H1 (cell line): ENCODE measurements around the gene TP63. TPM values are rescaled to one million over a fixed set of nuclear protein-coding genes. Genes with fewer than 3 reads are reported as not detected.

Experiments used
- CTCF ChIA-PET: fragments of 300-600 bp; sonication (Branson Sonifier 250); formaldehyde crosslinking; loops from one replicate; lab custom pipeline; 2021; ENCODE audit not compliant: partially characterized antibody; lab: Charles Lee
- POLR2A ChIA-PET: fragments of 300-600 bp; sonication (Branson Sonifier 250); formaldehyde crosslinking; loops from one replicate; lab custom pipeline; 2021; ENCODE audit warnings: inconsistent platforms; ENCODE audit not compliant: partially characterized antibody; lab: Charles Lee
- DNase-seq, 2 experiments: peaks; one replicate each; pipeline versions ENCODE4 v3.0.0 to v3.0.0-alpha.2; 2010 to 2022; ENCODE audit warnings: low spot score in 2 of 2, low read depth in 1 of 2, mixed read lengths in 1 of 2
- FAIRE-seq: peaks from 2 replicates; lab custom pipeline; 2011; peaks lifted over from hg19 to GRCh38; lab: Jason Lieb, UNC
- H2AFZ ChIP-seq: 2 replicates; pipeline ENCODE4 v1.8.1; 2012; ENCODE audit warnings: low read length, inconsistent platforms
- H2AK5ac ChIP-seq: 2 replicates; pipeline ENCODE4 v1.6.1; 2013; ENCODE audit warnings: low read depth, low read length
- H2BK120ac ChIP-seq: replicated peaks from 2 replicates; pipeline ENCODE3; 2013; ENCODE audit warnings: low read depth, low read length, inconsistent platforms
- H2BK12ac ChIP-seq: 2 replicates; pipeline ENCODE4 v1.6.1; 2013; ENCODE audit warnings: low read depth, low read length
- H2BK15ac ChIP-seq: 2 replicates; pipeline ENCODE4 v1.6.1; 2013; ENCODE audit warnings: low read length
- H2BK20ac ChIP-seq: 2 replicates; pipeline ENCODE4 v1.6.1; 2013; ENCODE audit warnings: low read length
- H2BK5ac ChIP-seq: 2 replicates; pipeline ENCODE4 v1.6.1; 2013; ENCODE audit warnings: low read depth, low read length
- H3K14ac ChIP-seq: 2 replicates; pipeline ENCODE4 v1.6.1; 2013; ENCODE audit warnings: inconsistent platforms; ENCODE audit not compliant: insufficient read length
- H3K18ac ChIP-seq: 2 replicates; pipeline ENCODE4 v1.6.1; 2013; ENCODE audit warnings: low read length; ENCODE audit errors: extremely low read depth
- H3K23ac ChIP-seq: 2 replicates; pipeline ENCODE4 v1.6.1; 2013; ENCODE audit warnings: inconsistent platforms; ENCODE audit not compliant: insufficient read length
- H3K23me2 ChIP-seq: 2 replicates; pipeline ENCODE4 v1.6.1; 2013; ENCODE audit warnings: low read depth, low read length
- H3K27ac ChIP-seq: 2 replicates; pipeline ENCODE4 v1.6.1; 2011; ENCODE audit warnings: low read depth, low read length, inconsistent platforms
- H3K27me3 ChIP-seq, 4 experiments: replicated peaks in 1 of 4; 1 replicate in 1 of 4; 2 replicates in 3 of 4; pipeline versions ENCODE4 v1.6.1 to v1.8.1; 2011 to 2013; ENCODE audit warnings: low read length in 3 of 4, mild to moderate bottlenecking in 3 of 4, inconsistent platforms in 2 of 4, mixed read lengths in 2 of 4, moderate library complexity in 1 of 4; ENCODE audit not compliant: control insufficient read depth in 3 of 4, insufficient read depth in 3 of 4; ENCODE audit errors: extremely low read depth in 1 of 4
- H3K36me3 ChIP-seq, 4 experiments: 2 replicates each; pipeline versions ENCODE4 v1.6.1 to v1.8.1; 2011 to 2013; ENCODE audit warnings: mild to moderate bottlenecking in 4 of 4, low read length in 3 of 4, moderate library complexity in 2 of 4, control low read depth in 1 of 4, inconsistent platforms in 1 of 4; ENCODE audit not compliant: insufficient read depth in 4 of 4, control insufficient read depth in 2 of 4
- H3K4ac ChIP-seq: replicated peaks from 2 replicates; pipeline ENCODE3; 2013; ENCODE audit warnings: low read length, low read depth, mixed read lengths, inconsistent platforms; ENCODE audit not compliant: insufficient read length
- H3K4me1 ChIP-seq, 4 experiments: replicated peaks in 1 of 4; 1 replicate in 1 of 4; 2 replicates in 3 of 4; pipeline versions ENCODE4 v1.6.1 to v1.8.1; 2011 to 2013; ENCODE audit warnings: low read length in 3 of 4, inconsistent platforms in 2 of 4, mixed read lengths in 1 of 4; ENCODE audit not compliant: insufficient read depth in 4 of 4, control insufficient read depth in 3 of 4
- H3K4me2 ChIP-seq, 2 experiments: 2 replicates each; pipeline versions ENCODE4 v1.6.1 to v1.8.1; 2011 to 2013; ENCODE audit warnings: low read depth in 2 of 2, low read length in 2 of 2, control low read depth in 1 of 2, inconsistent platforms in 1 of 2, mild to moderate bottlenecking in 1 of 2; ENCODE audit not compliant: insufficient read depth in 1 of 2
- H3K4me3 ChIP-seq, 4 experiments: fragments of 200-600, 300-600 bp in 1 of 4; sonication (generic), shearing (Covaris generic), sonication (Bioruptor Twin) in 1 of 4; 2 replicates each; pipeline versions ENCODE4 v1.5.1 to v1.8.1; 2011 to 2016; ENCODE audit warnings: low read length in 4 of 4, low read depth in 3 of 4, control low read depth in 2 of 4, inconsistent platforms in 2 of 4, mild to moderate bottlenecking in 2 of 4, mixed read lengths in 1 of 4, moderate library complexity in 1 of 4; ENCODE audit not compliant: insufficient read depth in 2 of 4; ENCODE audit errors: extremely low read depth in 1 of 4
- H3K56ac ChIP-seq: replicated peaks from 2 replicates; pipeline ENCODE3; 2013; ENCODE audit warnings: low read depth, mild to moderate bottlenecking, mixed read lengths, low read length, inconsistent platforms; ENCODE audit not compliant: insufficient read length
- H3K79me1 ChIP-seq: 2 replicates; pipeline ENCODE4 v1.6.1; 2013; ENCODE audit warnings: low read depth, low read length, control low read depth
- H3K79me2 ChIP-seq, 2 experiments: 2 replicates each; pipeline versions ENCODE4 v1.6.1 to v1.8.1; 2012 to 2013; ENCODE audit warnings: low read length in 2 of 2, mild to moderate bottlenecking in 2 of 2, inconsistent platforms in 1 of 2; ENCODE audit not compliant: insufficient read depth in 2 of 2, control insufficient read depth in 1 of 2
- H3K9ac ChIP-seq, 4 experiments: replicated peaks in 1 of 4; 1 replicate in 1 of 4; 2 replicates in 3 of 4; pipeline versions ENCODE4 v1.6.1 to v1.8.1; 2011 to 2013; ENCODE audit warnings: low read depth in 3 of 4, low read length in 3 of 4, control low read depth in 2 of 4, mild to moderate bottlenecking in 2 of 4, moderate library complexity in 2 of 4, inconsistent platforms in 1 of 4; ENCODE audit errors: extremely low read depth in 1 of 4
- H3K9me3 ChIP-seq, 2 experiments: 2 replicates each; pipeline versions ENCODE4 v1.6.1 to v1.8.1; 2012 to 2013; ENCODE audit warnings: mild to moderate bottlenecking in 2 of 2, moderate library complexity in 2 of 2, control low read depth in 1 of 2, inconsistent platforms in 1 of 2, low read depth in 1 of 2, low read length in 1 of 2, mixed read lengths in 1 of 2; ENCODE audit not compliant: insufficient read depth in 2 of 2
- H4K20me1 ChIP-seq, 2 experiments: replicated peaks in 1 of 2; 2 replicates each; pipeline versions ENCODE3 to v1.8.1; 2011 to 2013; ENCODE audit warnings: inconsistent platforms in 2 of 2, low read length in 2 of 2, mild to moderate bottlenecking in 1 of 2; ENCODE audit not compliant: insufficient read depth in 2 of 2, control insufficient read depth in 1 of 2
- H4K5ac ChIP-seq: 2 replicates; pipeline ENCODE4 v1.6.1; 2013; ENCODE audit warnings: low read length, low read depth, mixed read lengths, inconsistent platforms; ENCODE audit not compliant: insufficient read length
- H4K8ac ChIP-seq: 2 replicates; pipeline ENCODE4 v1.8.0; 2013; ENCODE audit warnings: mild to moderate bottlenecking, moderate library complexity, low read length, inconsistent platforms; ENCODE audit not compliant: insufficient read depth; ENCODE audit errors: extremely low read depth
- H4K91ac ChIP-seq: replicated peaks from 2 replicates; pipeline ENCODE3; 2013; ENCODE audit warnings: low read length, mixed read lengths, inconsistent platforms; ENCODE audit not compliant: insufficient read length
- BRCA1 ChIP-seq: IDR thresholded peaks from 2 replicates; pipeline ENCODE4 v1.6.1; 2012; ENCODE audit warnings: low read depth, low read length, improper control_type of control experiment
- CHD2 ChIP-seq: IDR thresholded peaks from 2 replicates; pipeline ENCODE4 v1.6.1; 2012; ENCODE audit warnings: low read length, improper control_type of control experiment
- GABPA ChIP-seq: IDR thresholded peaks from 2 replicates; pipeline ENCODE4 v1.6.1; 2011; ENCODE audit warnings: mild to moderate bottlenecking, low read length, moderate library complexity, borderline replicate concordance; ENCODE audit not compliant: insufficient read depth
- GTF2F1 ChIP-seq: IDR thresholded peaks from 2 replicates; pipeline ENCODE4 v1.6.1; 2012; ENCODE audit warnings: low read depth, low read length, improper control_type of control experiment, borderline replicate concordance
- KDM1A ChIP-seq: fragments of 200-600, 300-600 bp; sonication (generic); IDR thresholded peaks from 2 replicates; pipeline ENCODE4 v1.7.1; 2016; ENCODE audit warnings: mild to moderate bottlenecking, low read length, borderline replicate concordance
- MAX ChIP-seq: IDR thresholded peaks from 2 replicates; pipeline ENCODE4 v1.6.1; 2012; ENCODE audit warnings: inconsistent platforms
- SP4 ChIP-seq: IDR thresholded peaks from 2 replicates; pipeline ENCODE4 v1.6.1; 2012; ENCODE audit warnings: low read length, inconsistent platforms
- USF2 ChIP-seq: IDR thresholded peaks from 2 replicates; pipeline ENCODE4 v1.6.1; 2011; ENCODE audit warnings: low read length, improper control_type of control experiment
- ZNF274 ChIP-seq: IDR thresholded peaks from 2 replicates; pipeline ENCODE4 v1.7.0; 2012; ENCODE audit warnings: low read length, borderline replicate concordance; ENCODE audit errors: extremely low read depth
- WGBS, 2 experiments: shearing (Covaris generic) in 1 of 2; methylation state at CpG; one replicate each; pipeline versions ENCODE4 v1.1.6 to v1.1.7; 2013 to 2015; ENCODE audit warnings: low lambda C conversion rate in 2 of 2, mixed read lengths in 2 of 2, inconsistent platforms in 1 of 2, low coverage in 1 of 2, missing lambda C conversion rate in 1 of 2; ENCODE audit not compliant: insufficient replicate concordance in 2 of 2, insufficient coverage in 1 of 2, insufficient read length in 1 of 2; ENCODE audit errors: extremely low coverage in 1 of 2, missing lambda C conversion rate in 1 of 2; 5-methylcytosine and 5-hydroxymethylcytosine counted together
- polyA plus RNA-seq, 7 experiments: library from polyadenylated mRNA; depleted of rRNA in 3 of 7; stranded (reverse) in 5 of 7; unstranded in 2 of 7; fragments of >200 nt in 5 of 7; fragments of 200-250 nt in 2 of 7; gene quantifications; 1 replicate in 5 of 7; 2 replicates in 1 of 7; 4 replicates in 1 of 7; pipeline versions ENCODE4 v1.2.1 to v1.2.3, GENCODE V29; 2011 to 2013; ENCODE audit warnings: missing spikeins in 2 of 7, mixed read lengths in 2 of 7
- total RNA-seq: library from RNA; stranded (reverse); fragmentation: NEBNext Ultra II Directional; extraction: Animal tissue kit (Norgen Biotek cat#: 25700); gene quantifications from 2 replicates; pipeline ENCODE4 v1.2.1, GENCODE V29; 2021

The TP63 gene
- total and polyA plus RNA-seq, 2 of the 8 experiments (the other 6 are each of a cell fraction or from before 2014, with no cell fraction given) = not detected

GRCh38 chr3:189629803-189630455, 1.3 kb upstream of the TP63 start:
- no peak overlapping the region for H3K56ac ChIP-seq
- no peak overlapping the region for H3K9ac ChIP-seq
- no peak overlapping the region for H3K18ac ChIP-seq
- H3K4me3 ChIP-seq = no peak overlapping the region
- H2AFZ ChIP-seq = no peak overlapping the region
- no peak overlapping the region for H2BK12ac ChIP-seq
- no peak overlapping the region for H2BK15ac ChIP-seq
- H2BK5ac ChIP-seq = no peak overlapping the region
- no peak for FAIRE-seq
- no peak overlapping the region for H2BK20ac ChIP-seq
- H3K4me2 ChIP-seq = no peak overlapping the region
- H4K20me1 ChIP-seq = no peaks in the 10 kb centered on the region
- POLR2A ChIA-PET = no interaction called here
- no peak overlapping the region for H3K14ac ChIP-seq
- H4K8ac ChIP-seq = no peak overlapping the region
- peaks cover 0 to 3% (median 0%) of the 10 kb centered on the region in 4 experiments; a peak in 2 of 7 replicates for H3K4me1 ChIP-seq
- no peaks in the 10 kb centered on the region for H3K36me3 ChIP-seq
- no peak overlapping the region for H3K4ac ChIP-seq
- H2AK5ac ChIP-seq = no peak overlapping the region
- no peaks in the 10 kb centered on the region for H3K9me3 ChIP-seq
- H3K79me2 ChIP-seq = no peaks in the 10 kb centered on the region
- H3K23me2 ChIP-seq = no peaks in the 10 kb centered on the region
- no peak overlapping the region for H4K91ac ChIP-seq
- H4K5ac ChIP-seq = no peak overlapping the region
- CTCF ChIA-PET = interaction anchor here (0.6 to 1.5 kb wide), 4 partner anchors 10 to 121 kb away, joined by 3 to 4 read pairs (median 3); no protein-coding TSS in a partner anchor
- no peaks in the 10 kb centered on the region for H3K79me1 ChIP-seq
- DNase-seq = no peak
- H3K27me3 ChIP-seq = no peaks in the 10 kb centered on the region
- H2BK120ac ChIP-seq = no peak overlapping the region
- no peak overlapping the region for H3K23ac ChIP-seq
- H3K27ac ChIP-seq = no peak overlapping the region
- WGBS, 2 experiments = 97% methylated on average over 3 of the region's 3 CpGs; no CpG with 5 or more reads in 1 of the 2 experiments
- TF ChIP-seq GABPA (no peak), BRCA1 (no peak), KDM1A (no peak), MAX (no peak), USF2 (no peak), SP4 (no peak), GTF2F1 (no peak), CHD2 (no peak), ZNF274 (no peak)
